Kidney (tissue), 14 donors: ENCODE data around the gene ARL5B. TPM values are rescaled to one million over a fixed set of nuclear protein-coding genes. Genes with fewer than 3 reads are reported as not detected.

Source experiments
- DNase-seq, 5 donors: peaks; one replicate each; pipeline ENCODE4 v3.0.0-alpha.2; 2013 to 2020
- FAIRE-seq: peaks from 2 replicates; lab custom pipeline; 2012; peaks lifted over from hg19 to GRCh38; lab: Jason Lieb, UNC
- H3K27ac ChIP-seq, 2 donors: one replicate each; pipeline ENCODE4 v1.7.0; 2013; ENCODE audit warnings: low read depth in 2 of 2, low read length in 2 of 2, inconsistent platforms in 1 of 2
- H3K27me3 ChIP-seq: one replicate; pipeline ENCODE4 v1.7.1; 2013; ENCODE audit warnings: low read length, inconsistent platforms; ENCODE audit not compliant: control insufficient read depth, insufficient read depth
- H3K36me3 ChIP-seq, 3 donors: one replicate each; pipeline versions ENCODE4 v1.7.0 to v1.7.1; 2013; ENCODE audit warnings: low read length in 3 of 3, control low read depth in 1 of 3, inconsistent platforms in 1 of 3; ENCODE audit not compliant: insufficient read depth in 3 of 3, control insufficient read depth in 2 of 3
- H3K4me1 ChIP-seq, 3 donors: one replicate each; pipeline versions ENCODE4 v1.7.0 to v1.7.1; 2013; ENCODE audit warnings: low read length in 3 of 3, inconsistent platforms in 1 of 3, low read depth in 1 of 3; ENCODE audit not compliant: control insufficient read depth in 2 of 3, insufficient read depth in 2 of 3
- H3K4me3 ChIP-seq, 3 donors: one replicate each; pipeline versions ENCODE4 v1.7.0 to v1.8.1; 2013; ENCODE audit warnings: low read length in 3 of 3, control low read depth in 1 of 3, inconsistent platforms in 1 of 3
- H3K9ac ChIP-seq, 3 donors: one replicate each; pipeline versions ENCODE4 v1.7.0 to v1.7.1; 2013; ENCODE audit warnings: low read length in 3 of 3, control low read depth in 1 of 3, inconsistent platforms in 1 of 3
- H3K9me3 ChIP-seq, 3 donors: one replicate each; pipeline versions ENCODE4 v1.7.0 to v1.7.1; 2013; ENCODE audit warnings: low read length in 3 of 3, control low read depth in 1 of 3, inconsistent platforms in 1 of 3; ENCODE audit not compliant: control insufficient read depth in 2 of 3, insufficient read depth in 1 of 3
- intact Hi-C: fragments of 100-400 bp; cut with DNase I; formaldehyde crosslinking; loops from one replicate; pipeline ENCODE4 v1.11.1; 2022
- polyA plus RNA-seq: library from polyadenylated mRNA; stranded (reverse); fragments of 350-450 nt; fragmentation: Illumina TruSeq; extraction: RNeasy Lipid Tissue Mini Kit (QIAGEN cat#74804); gene quantifications from one replicate; pipeline ENCODE4 v1.2.3, GENCODE V29; 2014; ENCODE audit warnings: low read depth, low replicate concordance; ENCODE audit not compliant: insufficient read depth
- total RNA-seq: library from RNA; stranded (reverse); fragmentation: NEBNext Ultra II Directional; extraction: Animal tissue kit (Norgen Biotek cat#: 25700); gene quantifications from one replicate; pipeline ENCODE4 v1.2.1, GENCODE V29; 2021
- TF ChIP-seq, protein P1 (sequence below): IDR thresholded peaks from 3 replicates; pipeline ENCODE4 v1.5.1; 2012; ENCODE audit warnings: mild to moderate bottlenecking, moderate library complexity, borderline replicate concordance; ENCODE audit not compliant: insufficient read depth; ENCODE audit errors: extremely low read depth
- donor health status: control.
- donor health status: control.
- donor health status: control.
- donor health status: control.
- donor health status: control.
- donor health status: DM: yes; HTN: yes; CAD: no.
- donor health status: Normal renal cell carcinoma (clear cell type).

The ARL5B gene
- total and polyA plus RNA-seq, 2 donors from 2014 or later: 3.0 to 9.7 TPM

DNA sequence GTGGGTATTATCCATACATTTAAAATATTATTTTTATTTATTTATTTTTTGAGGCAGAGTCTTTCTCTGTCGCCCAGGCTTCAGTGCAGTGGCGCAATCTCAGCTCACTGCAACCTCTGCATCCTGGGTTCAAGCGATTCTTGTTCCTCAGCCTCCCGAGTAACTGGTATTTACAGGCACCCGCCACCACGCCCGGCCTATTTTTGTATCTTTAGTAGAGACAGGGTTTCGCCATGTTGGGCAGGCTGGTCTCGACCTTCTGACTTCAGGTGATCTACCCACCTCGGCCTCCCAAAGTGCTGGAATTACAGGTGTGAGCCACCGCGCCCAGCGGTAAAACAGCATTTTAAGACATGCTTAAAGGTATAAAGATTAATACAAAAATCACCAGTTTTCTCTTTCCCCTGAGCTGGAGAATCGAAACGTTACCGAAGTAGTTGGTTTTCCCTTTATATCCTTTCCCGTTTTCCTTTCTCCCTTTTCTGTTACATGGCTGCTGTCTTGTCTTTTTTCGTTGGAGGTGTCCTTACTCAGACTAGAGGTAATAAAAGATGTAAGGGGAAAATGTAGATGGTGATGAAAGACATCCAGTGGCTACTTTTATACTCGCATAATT, 1.7 kb downstream of the ARL5B start:
- no peak for FAIRE-seq

DNA sequence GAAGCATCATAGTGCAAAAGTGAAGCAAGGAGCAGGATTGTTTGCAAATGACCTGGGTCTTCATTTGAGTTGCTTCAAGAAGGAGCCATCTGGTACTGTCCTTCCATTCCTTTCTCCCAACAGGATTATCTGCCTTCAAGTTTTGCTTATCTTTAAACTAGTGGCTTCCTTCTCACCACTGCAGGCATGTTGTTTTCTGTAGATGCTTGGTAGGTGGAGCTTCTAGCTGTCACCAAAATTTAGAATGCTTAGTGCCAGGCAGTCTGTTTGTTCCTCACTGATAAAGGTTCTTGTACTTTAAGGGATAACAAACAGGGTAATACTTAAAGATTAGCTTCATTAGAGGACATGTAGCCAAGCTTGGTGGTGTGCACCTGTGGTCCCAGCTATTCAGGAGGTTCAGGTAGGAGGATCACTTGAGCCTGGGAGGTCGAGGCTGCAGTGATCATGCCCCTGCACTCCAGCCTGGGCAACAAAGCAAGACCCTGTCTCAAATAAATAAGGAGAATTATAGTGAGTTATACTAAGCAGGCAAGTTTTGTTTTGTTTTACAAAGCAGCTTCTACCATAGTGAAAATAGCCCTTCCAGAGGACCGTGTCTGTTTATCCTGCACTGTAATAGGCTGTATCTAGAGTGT, 5.7 kb downstream of the ARL5B start:
- intact Hi-C loops: no loop called here
- Histone ChIP-seq H3K27me3 (no peaks in the 10 kb centered on the region), H3K4me1 (peaks cover 3 to 10% (median 7%) of the 10 kb centered on the region in 3 donors), H3K27ac (no peak overlapping the region), H3K4me3 (no peak overlapping the region), H3K9me3 (no peaks in the 10 kb centered on the region), H3K9ac (no peak overlapping the region), H3K36me3 (no peaks in the 10 kb centered on the region)
- DNase-seq (no peak), FAIRE-seq (no peak)
- TF ChIP-seq, protein P1, sequence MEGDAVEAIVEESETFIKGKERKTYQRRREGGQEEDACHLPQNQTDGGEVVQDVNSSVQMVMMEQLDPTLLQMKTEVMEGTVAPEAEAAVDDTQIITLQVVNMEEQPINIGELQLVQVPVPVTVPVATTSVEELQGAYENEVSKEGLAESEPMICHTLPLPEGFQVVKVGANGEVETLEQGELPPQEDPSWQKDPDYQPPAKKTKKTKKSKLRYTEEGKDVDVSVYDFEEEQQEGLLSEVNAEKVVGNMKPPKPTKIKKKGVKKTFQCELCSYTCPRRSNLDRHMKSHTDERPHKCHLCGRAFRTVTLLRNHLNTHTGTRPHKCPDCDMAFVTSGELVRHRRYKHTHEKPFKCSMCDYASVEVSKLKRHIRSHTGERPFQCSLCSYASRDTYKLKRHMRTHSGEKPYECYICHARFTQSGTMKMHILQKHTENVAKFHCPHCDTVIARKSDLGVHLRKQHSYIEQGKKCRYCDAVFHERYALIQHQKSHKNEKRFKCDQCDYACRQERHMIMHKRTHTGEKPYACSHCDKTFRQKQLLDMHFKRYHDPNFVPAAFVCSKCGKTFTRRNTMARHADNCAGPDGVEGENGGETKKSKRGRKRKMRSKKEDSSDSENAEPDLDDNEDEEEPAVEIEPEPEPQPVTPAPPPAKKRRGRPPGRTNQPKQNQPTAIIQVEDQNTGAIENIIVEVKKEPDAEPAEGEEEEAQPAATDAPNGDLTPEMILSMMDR: no peak

More for the DNA sequence above, 1.7 kb downstream of the ARL5B start:
- DNase-seq: no peak
- H3K4me3 ChIP-seq: peak overlapping the region in 2 of 3 donors; percentile 15 to 99
- H3K9me3 ChIP-seq: no peaks in the 10 kb centered on the region
- no peaks in the 10 kb centered on the region for H3K27me3 ChIP-seq
- H3K36me3 ChIP-seq: no peaks in the 10 kb centered on the region
- H3K4me1 ChIP-seq: peaks cover 3 to 10% (median 9%) of the 10 kb centered on the region in 3 donors
- H3K27ac ChIP-seq: no peak overlapping the region
- intact Hi-C loops: no loop called here
- peak overlapping the region in 1 of 3 donors; percentile 97 for H3K9ac ChIP-seq
- TF ChIP-seq, protein P1: no peak

DNA sequence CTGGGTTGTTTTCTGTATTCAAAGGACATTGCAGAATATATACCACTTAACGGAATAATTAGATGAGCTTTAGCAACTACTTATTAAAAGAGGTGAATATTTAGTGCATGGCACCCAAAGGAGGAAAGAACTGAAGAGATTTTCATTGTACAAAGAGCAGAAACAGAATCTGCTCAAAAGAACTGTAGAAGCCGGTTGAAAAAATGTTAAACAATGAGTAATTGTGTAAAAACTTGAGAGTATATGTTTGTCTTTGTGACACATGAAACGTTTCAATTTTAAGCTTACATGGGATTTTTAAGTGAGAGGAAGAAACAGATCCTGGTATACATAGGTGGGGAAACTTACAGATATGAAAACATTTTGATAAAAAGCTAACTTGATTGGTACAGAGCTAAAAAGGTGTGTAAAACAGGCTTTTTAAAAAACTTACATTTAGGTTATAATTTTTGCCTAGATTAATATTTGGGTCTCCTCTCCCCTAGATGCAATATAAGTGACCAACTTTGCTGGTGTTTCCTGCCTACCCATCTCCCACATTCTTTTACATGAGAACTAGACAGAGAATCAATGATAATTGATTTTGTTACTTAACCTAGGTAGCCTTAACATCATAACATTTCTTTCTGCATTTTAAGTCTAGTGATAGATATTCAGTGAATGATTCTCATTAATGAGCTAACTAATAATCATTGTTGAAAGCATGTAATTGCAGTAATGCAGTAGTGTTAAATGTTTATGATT, 6.8 kb downstream of the ARL5B start:
- Histone ChIP-seq H3K4me3 (no peak overlapping the region), H3K4me1 (peaks cover 3 to 8% (median 5%) of the 10 kb centered on the region in 3 donors), H3K27me3 (no peaks in the 10 kb centered on the region), H3K9ac (no peak overlapping the region), H3K27ac (no peak overlapping the region), H3K36me3 (no peaks in the 10 kb centered on the region), H3K9me3 (no peaks in the 10 kb centered on the region)
- intact Hi-C loops: no loop called here
- no peak for FAIRE-seq
- TF ChIP-seq, protein P1: no peak
- no peak for DNase-seq
